Amniotic stem cell (primary cell): Measurements from ENCODE around the gene CACNA1G.

Experiments
- DNase-seq: peaks from one replicate; lab custom pipeline; 2025; lab: John Stamatoyannopoulos, UW

Gene CACNA1G

GRCh38 chr17:50651661-50652060 is 91.1 kb downstream of the CACNA1G start:
- DNase-seq = no peak

- DNase-seq = no peak
These were observed 93.2 kb downstream of the CACNA1G start for GRCh38 chr17:50653738-50654137.

- DNase-seq = no peak
These were observed 96.0 kb downstream of the CACNA1G start for GRCh38 chr17:50656509-50656908.

- DNase-seq = no peak
These were observed 96.5 kb downstream of the CACNA1G start for GRCh38 chr17:50657054-50657453.

GRCh38 chr17:50657627-50658026 is 97.1 kb downstream of the CACNA1G start:
- DNase-seq = no peak

- DNase-seq = no peak
These were observed 98.1 kb downstream of the CACNA1G start for GRCh38 chr17:50658616-50659015.

GRCh38 chr17:50659179-50659578 is 98.7 kb downstream of the CACNA1G start:
- DNase-seq = no peak

GRCh38 chr17:50660042-50660886 is 99.7 kb downstream of the CACNA1G start:
- no peak for DNase-seq

- no peak for DNase-seq
These were observed 100.4 kb downstream of the CACNA1G start for GRCh38 chr17:50660887-50661345.

GRCh38 chr17:50661348-50661747 is 100.8 kb downstream of the CACNA1G start:
- no peak for DNase-seq

GRCh38 chr17:50661795-50662391 is 101.4 kb downstream of the CACNA1G start:
- peak; percentile 68 for DNase-seq

- DNase-seq = no peak
These were observed 102.2 kb downstream of the CACNA1G start for GRCh38 chr17:50662632-50663225.

GRCh38 chr17:50663812-50664374 is 103.4 kb downstream of the CACNA1G start:
- no peak for DNase-seq

GRCh38 chr17:50664788-50665458 is 104.4 kb downstream of the CACNA1G start:
- DNase-seq = no peak

- DNase-seq = no peak
These were observed 105.3 kb downstream of the CACNA1G start for GRCh38 chr17:50665838-50666237.

- no peak for DNase-seq
These were observed 105.8 kb downstream of the CACNA1G start for GRCh38 chr17:50666316-50666715.

- no peak for DNase-seq
These were observed 106.9 kb downstream of the CACNA1G start for GRCh38 chr17:50667259-50668024.

GRCh38 chr17:50668025-50668837 is 107.7 kb downstream of the CACNA1G start:
- no peak for DNase-seq

- DNase-seq = no peak
These were observed 108.5 kb downstream of the CACNA1G start for GRCh38 chr17:50668838-50669581.

- no peak for DNase-seq
These were observed 111.6 kb downstream of the CACNA1G start for GRCh38 chr17:50672071-50672470.
